Neural cell (in vitro differentiated cells): ENCODE results near the gene EDARADD. TPM values are rescaled to one million over a fixed set of nuclear protein-coding genes. Genes with fewer than 3 reads are reported as not detected.

ENCODE experiments used
- H2AFZ ChIP-seq: fragments of 200-600, 300-800 bp; sonication (generic), shearing (Covaris generic); 2 replicates; pipeline ENCODE4 v1.6.0; 2014; ENCODE audit warnings: low read depth, mild to moderate bottlenecking, antibody characterized with exemption, low read length, moderate library complexity
- H3F3A ChIP-seq: fragments of 200-600 bp; shearing (Covaris generic); 2 replicates; pipeline ENCODE4 v1.6.1; 2016; ENCODE audit warnings: mild to moderate bottlenecking, moderate library complexity, mixed read lengths, antibody characterized with exemption, low read length; ENCODE audit not compliant: insufficient read depth, poor library complexity, severe bottlenecking
- H3K27ac ChIP-seq: fragments of 200-600, 300-800 bp; sonication (generic), shearing (Covaris generic); 2 replicates; pipeline ENCODE4 v1.5.1; 2014; ENCODE audit warnings: mild to moderate bottlenecking, low read length, moderate library complexity
- H3K27me3 ChIP-seq: fragments of 300-800, 200-600 bp; sonication (generic), shearing (Covaris generic); 2 replicates; pipeline ENCODE4 v1.6.0; 2014; ENCODE audit warnings: mild to moderate bottlenecking, low read depth, low read length, moderate library complexity; ENCODE audit not compliant: insufficient read depth
- H3K36me3 ChIP-seq: fragments of 300-800, 200-600 bp; sonication (generic), shearing (Covaris generic); 2 replicates; pipeline ENCODE4 v1.5.1; 2014; ENCODE audit warnings: mild to moderate bottlenecking, antibody characterized with exemption, low read length, moderate library complexity; ENCODE audit not compliant: insufficient read depth
- H3K4me2 ChIP-seq: fragments of 300-800, 200-600 bp; sonication (generic), shearing (Covaris generic); 2 replicates; pipeline ENCODE4 v1.6.0; 2014; ENCODE audit warnings: mild to moderate bottlenecking, low read length
- H3K4me3 ChIP-seq: fragments of 300-800, 200-600 bp; sonication (generic), shearing (Covaris generic); 2 replicates; pipeline ENCODE4 v1.5.1; 2014; ENCODE audit warnings: mild to moderate bottlenecking, low read length, moderate library complexity
- H3K79me2 ChIP-seq: fragments of 200-600 bp; shearing (Covaris generic); replicated peaks from 2 replicates; pipeline ENCODE4 v1.6.0; 2014; ENCODE audit warnings: mild to moderate bottlenecking, low read length, moderate library complexity; ENCODE audit not compliant: insufficient read depth
- H3K9ac ChIP-seq: fragments of 300-800, 200-600 bp; sonication (generic), shearing (Covaris generic); 2 replicates; pipeline ENCODE4 v1.6.1; 2016; ENCODE audit warnings: mild to moderate bottlenecking, low read length, mixed read lengths
- H3K9me2 ChIP-seq: fragments of 200-600 bp; shearing (Covaris generic); 2 replicates; pipeline ENCODE4 v1.6.1; 2016; ENCODE audit warnings: mild to moderate bottlenecking, low read length, mixed read lengths; ENCODE audit not compliant: insufficient read depth
- H3K9me3 ChIP-seq: fragments of 200-600, 300-800 bp; sonication (generic), shearing (Covaris generic); 2 replicates; pipeline ENCODE4 v1.6.1; 2016; ENCODE audit warnings: mild to moderate bottlenecking, mixed run types, low read length, moderate library complexity, mixed read lengths
- H4K20me1 ChIP-seq: fragments of 200-600 bp; shearing (Covaris generic); 2 replicates; pipeline ENCODE4 v1.6.1; 2016; ENCODE audit warnings: mild to moderate bottlenecking, mixed run types; ENCODE audit not compliant: insufficient read depth
- CTCF ChIP-seq: fragments of 450-650 bp; IDR thresholded peaks from 2 replicates; pipeline ENCODE4 v1.5.1; 2014; ENCODE audit warnings: antibody characterized with exemption, mild to moderate bottlenecking, moderate library complexity; ENCODE audit not compliant: poor library complexity, severe bottlenecking
- EP300 ChIP-seq: fragments of 450-650 bp; conservative IDR thresholded peaks from 2 replicates; pipeline ENCODE4 v1.6.1; 2014; ENCODE audit warnings: antibody characterized with exemption, mild to moderate bottlenecking, moderate library complexity; ENCODE audit not compliant: poor library complexity, severe bottlenecking
- EZH2 ChIP-seq: fragments of 200-600, 300-800 bp; shearing (Covaris generic), sonication (generic); IDR thresholded peaks from 2 replicates; pipeline ENCODE4 v1.6.1; 2014; ENCODE audit warnings: antibody characterized with exemption, low read length, borderline replicate concordance, mild to moderate bottlenecking; ENCODE audit not compliant: insufficient read depth, poor library complexity, severe bottlenecking
- MXI1 ChIP-seq: fragments of 450-650 bp; conservative IDR thresholded peaks from 2 replicates; pipeline ENCODE4 v1.6.1; 2014; ENCODE audit warnings: antibody characterized with exemption, mild to moderate bottlenecking; ENCODE audit not compliant: poor library complexity, severe bottlenecking
- POLR2AphosphoS5 ChIP-seq: IDR thresholded peaks from 2 replicates; pipeline ENCODE4 v1.6.1; 2012
- RAD21 ChIP-seq: fragments of 450-650 bp; conservative IDR thresholded peaks from 2 replicates; pipeline ENCODE4 v1.6.1; 2014; ENCODE audit warnings: antibody characterized with exemption, mild to moderate bottlenecking, moderate library complexity
- REST ChIP-seq: IDR thresholded peaks from 2 replicates; pipeline ENCODE4 v1.6.1; 2012; ENCODE audit warnings: borderline replicate concordance
- SMC3 ChIP-seq: fragments of 450-650 bp; conservative IDR thresholded peaks from 2 replicates; pipeline ENCODE4 v1.6.1; 2014; ENCODE audit warnings: antibody characterized with exemption, mild to moderate bottlenecking, moderate library complexity; ENCODE audit not compliant: poor library complexity
- TAF1 ChIP-seq: IDR thresholded peaks from 2 replicates; pipeline ENCODE4 v1.6.1; 2012; ENCODE audit warnings: low read depth
- polyA plus RNA-seq: library from polyadenylated mRNA; depleted of rRNA; stranded (reverse); fragments of >200 nt; gene quantifications from 2 replicates; pipeline ENCODE4 v1.2.3, GENCODE V29; 2014

The EDARADD gene
- polyA plus RNA-seq, 1 donor from 2014 or later = 0.17 TPM

- Histone ChIP-seq H3K4me3 (no peak overlapping the region), H3K79me2 (no peaks in the 10 kb centered on the region), H4K20me1 (no peaks in the 10 kb centered on the region), H3K27ac (no peak overlapping the region), H3K36me3 (no peaks in the 10 kb centered on the region), H3K9ac (no peak overlapping the region), H3K27me3 (peaks cover 27% of the 10 kb centered on the region), H2AFZ (no peak overlapping the region), H3K4me2 (no peak overlapping the region), H3K9me3 (no peaks in the 10 kb centered on the region), H3F3A (no peaks in the 10 kb centered on the region), H3K9me2 (no peaks in the 10 kb centered on the region)
- TF ChIP-seq EZH2 (no peak), TAF1 (no peak), CTCF (no peak), SMC3 (no peak), RAD21 (no peak)
Observed at GRCh38 chr1:236391008-236391407, 3.1 kb upstream of the EDARADD start.

GRCh38 chr1:236392182-236392581, 1.9 kb upstream of the EDARADD start:
- Histone ChIP-seq H4K20me1 (no peaks in the 10 kb centered on the region), H3K4me2 (no peak overlapping the region), H3K9ac (no peak overlapping the region), H3K36me3 (no peaks in the 10 kb centered on the region), H2AFZ (no peak overlapping the region), H3K27me3 (peaks cover 36% of the 10 kb centered on the region), H3K9me3 (no peaks in the 10 kb centered on the region), H3K9me2 (no peaks in the 10 kb centered on the region), H3K4me3 (no peak overlapping the region), H3K79me2 (no peaks in the 10 kb centered on the region), H3K27ac (no peak overlapping the region), H3F3A (no peaks in the 10 kb centered on the region)
- TF ChIP-seq SMC3 (no peak), EZH2 (no peak), RAD21 (no peak), CTCF (no peak), EP300 (no peak), MXI1 (no peak), TAF1 (no peak), REST (no peak), POLR2AphosphoS5 (no peak)
